ENCODE measurements around the gene COQ10A.
A peak's percentile ranks its signal among the peaks of the same experiment; 100 is the strongest.
"Not testable (repeated sequence)": the region's sequence is repeated elsewhere in the genome, so short reads cannot be mapped to it uniquely, and the experiment has no call there.

The COQ10A gene

GRCh38 chr12:56243731-56244181 is 23.0 kb upstream of the COQ10A start:
- no peak for DNase-seq

GRCh38 chr12:56244494-56244893 is 22.2 kb upstream of the COQ10A start:
- DNase-seq = no peak

GRCh38 chr12:56247923-56248322 is 18.8 kb upstream of the COQ10A start:
- no peak for DNase-seq

GRCh38 chr12:56248711-56249110 is 18.0 kb upstream of the COQ10A start:
- DNase-seq = no peak

- DNase-seq = no peak
These were observed 14.1 kb upstream of the COQ10A start for GRCh38 chr12:56252649-56253048.

- DNase-seq = no peak
These were observed 13.7 kb upstream of the COQ10A start for GRCh38 chr12:56253091-56253490.

GRCh38 chr12:56255671-56256070 is 11.1 kb upstream of the COQ10A start:
- DNase-seq = no peak

- no peak for DNase-seq
These were observed 10.3 kb upstream of the COQ10A start for GRCh38 chr12:56256326-56256960.

- DNase-seq = no peak
These were observed 9.7 kb upstream of the COQ10A start for GRCh38 chr12:56257071-56257470.

- DNase-seq = no peak
These were observed 9.2 kb upstream of the COQ10A start for GRCh38 chr12:56257491-56258067.

- peak; percentile 80 for DNase-seq
These were observed 8.5 kb upstream of the COQ10A start, which contains the start of gene ANKRD52 for GRCh38 chr12:56258068-56258819. ANKRD52 (minus strand) TSS chr12:56258384; CDS start chr12:56258269, 115 bp downstream.

GRCh38 chr12:56258820-56259183 is 7.9 kb upstream of the COQ10A start:
- DNase-seq = no peak

GRCh38 chr12:56260380-56260779 is 6.4 kb upstream of the COQ10A start:
- DNase-seq = no peak

- no peak for DNase-seq
These were observed 5.8 kb upstream of the COQ10A start for GRCh38 chr12:56260921-56261320.

GRCh38 chr12:56261503-56262232 is 5.1 kb upstream of the COQ10A start:
- DNase-seq = no peak

GRCh38 chr12:56262955-56263354 is 3.8 kb upstream of the COQ10A start:
- not testable (repeated sequence) for DNase-seq

- not testable (repeated sequence) for DNase-seq
These were observed 562 bp upstream of the COQ10A start for GRCh38 chr12:56266068-56266692.

- no peak for DNase-seq
These were observed 815 bp downstream of the COQ10A start for GRCh38 chr12:56267443-56268071.

- no peak for DNase-seq
These were observed 4.3 kb downstream of the COQ10A start for GRCh38 chr12:56271031-56271430.

- DNase-seq = not testable (repeated sequence)
These were observed 5.7 kb downstream of the COQ10A start for GRCh38 chr12:56272468-56272867.

GRCh38 chr12:56274299-56274698 is 7.6 kb downstream of the COQ10A start:
- DNase-seq = no peak

- DNase-seq = no peak
These were observed 12.2 kb downstream of the COQ10A start for GRCh38 chr12:56278905-56279304.
